Measurements from ENCODE around the gene NAAA. TPM values are rescaled to one million over a fixed set of nuclear protein-coding genes. Genes with fewer than 3 reads are reported as not detected.

Gene NAAA
- polyA plus RNA-seq, 3 donors = 170 to 308 (median 231) TPM

DNA sequence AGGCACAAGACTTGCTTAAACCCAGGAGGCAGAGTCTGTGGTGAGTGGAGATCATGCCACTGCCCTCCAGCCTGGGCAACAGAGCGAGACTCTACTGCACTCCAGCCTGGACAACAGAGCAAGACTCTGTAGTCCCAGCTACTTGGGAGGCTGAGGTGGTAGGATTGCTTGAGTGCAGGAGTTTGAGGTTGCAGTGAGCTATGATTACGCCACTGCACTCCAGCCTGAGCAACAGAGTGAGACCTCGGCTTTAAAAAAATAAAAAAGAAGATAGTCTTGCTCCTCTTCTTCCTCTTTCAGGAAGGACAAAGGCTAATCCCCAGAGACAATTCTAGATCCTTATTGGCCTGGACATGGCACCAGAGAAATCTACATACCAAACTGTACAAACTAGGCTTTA lies 32.8 kb downstream of the NAAA start:
- peak overlapping the region; percentile 42 for H3K4me2 ChIP-seq (replicated peaks; ENCODE audit: extremely low read depth, low read length, poor library complexity, severe bottlenecking)
- H4K20me1 ChIP-seq (ENCODE audit: insufficient read depth, low read length) = no peaks in the 10 kb centered on the region
- TF ChIP-seq, protein P1, sequence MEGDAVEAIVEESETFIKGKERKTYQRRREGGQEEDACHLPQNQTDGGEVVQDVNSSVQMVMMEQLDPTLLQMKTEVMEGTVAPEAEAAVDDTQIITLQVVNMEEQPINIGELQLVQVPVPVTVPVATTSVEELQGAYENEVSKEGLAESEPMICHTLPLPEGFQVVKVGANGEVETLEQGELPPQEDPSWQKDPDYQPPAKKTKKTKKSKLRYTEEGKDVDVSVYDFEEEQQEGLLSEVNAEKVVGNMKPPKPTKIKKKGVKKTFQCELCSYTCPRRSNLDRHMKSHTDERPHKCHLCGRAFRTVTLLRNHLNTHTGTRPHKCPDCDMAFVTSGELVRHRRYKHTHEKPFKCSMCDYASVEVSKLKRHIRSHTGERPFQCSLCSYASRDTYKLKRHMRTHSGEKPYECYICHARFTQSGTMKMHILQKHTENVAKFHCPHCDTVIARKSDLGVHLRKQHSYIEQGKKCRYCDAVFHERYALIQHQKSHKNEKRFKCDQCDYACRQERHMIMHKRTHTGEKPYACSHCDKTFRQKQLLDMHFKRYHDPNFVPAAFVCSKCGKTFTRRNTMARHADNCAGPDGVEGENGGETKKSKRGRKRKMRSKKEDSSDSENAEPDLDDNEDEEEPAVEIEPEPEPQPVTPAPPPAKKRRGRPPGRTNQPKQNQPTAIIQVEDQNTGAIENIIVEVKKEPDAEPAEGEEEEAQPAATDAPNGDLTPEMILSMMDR (IDR thresholded peaks at IDR 0.05) = no peak
- no peaks in the 10 kb centered on the region for H3K79me2 ChIP-seq (ENCODE audit: insufficient read depth, low read length)
- Mint-ChIP-seq H3K27me3 (ENCODE audit: low read depth in 3 of 3) (peaks cover 0 to 1% (median 0%) of the 10 kb centered on the region in 3 donors), H3K4me1 (peaks cover 44% of the 10 kb centered on the region), H3K27ac (peak overlapping the region; percentile 77 to 95 (median 88)), H3K36me3 (peaks cover 11 to 16% of the 10 kb centered on the region in 2 donors), H3K4me3 (peak overlapping the region in 1 of 2 donors; percentile 18), H3K9me3 (peaks cover 0 to 10% (median 6%) of the 10 kb centered on the region in 7 donors)
- intact Hi-C loops (cut with micrococcal nuclease) = loop anchor here in 1 of 2 donors (10.0 kb wide), 1 partner anchor 157 kb away; no protein-coding TSS in a partner anchor
- H3K4me3 ChIP-seq (replicated peaks in 1 of 3; ENCODE audit: low read depth in 2 of 3, low read length in 3 of 3) = peak overlapping the region in 1 of 3 experiments; percentile 34
- no peak overlapping the region for H3K9ac ChIP-seq (ENCODE audit: insufficient read depth, low read length, poor library complexity, severe bottlenecking)
- H2AFZ ChIP-seq (ENCODE audit: insufficient read depth, low read depth, low read length, poor library complexity, severe bottlenecking) = no peak overlapping the region
- H3K4me1 ChIP-seq (ENCODE audit: control insufficient read depth in 1 of 2, insufficient read depth in 2 of 2, low read length in 2 of 2) = peaks cover 56 to 61% of the 10 kb centered on the region in 2 donors
- peaks cover 0 to 25% of the 10 kb centered on the region in 2 donors for H3K36me3 ChIP-seq (replicated peaks in 1 of 2; ENCODE audit: control insufficient read depth in 1 of 2, insufficient read depth in 2 of 2, low read length in 2 of 2)
- no peaks in the 10 kb centered on the region for H3K27me3 ChIP-seq (ENCODE audit: control insufficient read depth in 2 of 2, insufficient read depth in 2 of 2, low read length in 2 of 2)
- peak overlapping the region; percentile 77 to 84 for H3K27ac ChIP-seq (ENCODE audit: low read depth in 1 of 2, low read length in 2 of 2)
- no peaks in the 10 kb centered on the region for H3K9me3 ChIP-seq (replicated peaks in 1 of 2; ENCODE audit: control insufficient read depth in 1 of 2, insufficient read depth in 1 of 2, low read length in 2 of 2)
- 100% methylated on average over 1 of the region's 3 CpGs for WGBS (ENCODE audit: insufficient coverage)
- DNase-seq = peak; percentile 45 to 65 (median 56)

GRCh38 chr4:75904076-75904475 lies 36.7 kb downstream of the NAAA start:
- 89% methylated on average over 5 of the region's 5 CpGs for WGBS (ENCODE audit: insufficient coverage)
- Histone ChIP-seq H3K27me3 (ENCODE audit: control insufficient read depth in 2 of 2, insufficient read depth in 2 of 2, low read length in 2 of 2) (no peaks in the 10 kb centered on the region), H4K20me1 (ENCODE audit: insufficient read depth, low read length) (no peaks in the 10 kb centered on the region), H3K9me3 (replicated peaks in 1 of 2; ENCODE audit: control insufficient read depth in 1 of 2, insufficient read depth in 1 of 2, low read length in 2 of 2) (no peaks in the 10 kb centered on the region), H3K4me3 (replicated peaks in 1 of 3; ENCODE audit: low read depth in 2 of 3, low read length in 3 of 3) (no peak overlapping the region), H3K4me2 (replicated peaks; ENCODE audit: extremely low read depth, low read length, poor library complexity, severe bottlenecking) (peak overlapping the region; percentile 13), H3K27ac (ENCODE audit: low read depth in 1 of 2, low read length in 2 of 2) (peak overlapping the region; percentile 39 to 55), H3K36me3 (replicated peaks in 1 of 2; ENCODE audit: control insufficient read depth in 1 of 2, insufficient read depth in 2 of 2, low read length in 2 of 2) (no peaks in the 10 kb centered on the region), H3K4me1 (ENCODE audit: control insufficient read depth in 1 of 2, insufficient read depth in 2 of 2, low read length in 2 of 2) (peaks cover 72 to 76% of the 10 kb centered on the region in 2 donors), H3K9ac (ENCODE audit: insufficient read depth, low read length, poor library complexity, severe bottlenecking) (no peak overlapping the region), H3K79me2 (ENCODE audit: insufficient read depth, low read length) (no peaks in the 10 kb centered on the region), H2AFZ (ENCODE audit: insufficient read depth, low read depth, low read length, poor library complexity, severe bottlenecking) (no peak overlapping the region)
- Mint-ChIP-seq H3K4me1 (peaks cover 61% of the 10 kb centered on the region), H3K9me3 (peaks cover 0 to under 1% (median 0%) of the 10 kb centered on the region in 7 donors), H3K27ac (peak overlapping the region in 5 of 7 donors; percentile 49 to 91 (median 75)), H3K27me3 (ENCODE audit: low read depth in 3 of 3) (peaks cover 0 to 2% (median 0%) of the 10 kb centered on the region in 3 donors), H3K36me3 (no peaks in the 10 kb centered on the region), H3K4me3 (no peak overlapping the region)
- no peak for DNase-seq
- TF ChIP-seq, protein P1 (IDR thresholded peaks at IDR 0.05) = no peak
- intact Hi-C loops (cut with micrococcal nuclease) = loop anchor here in 1 of 2 donors (5.0 to 10.0 kb wide), 2 partner anchors 161 to 308 kb away; partner anchors contain the start of gene SCARB2
